GM21390 (cell line): ENCODE measurements around the gene ZNF426.
"Not testable (repeated sequence)": the region's sequence is repeated elsewhere in the genome, so short reads cannot be mapped to it uniquely, and the experiment has no call there.

ENCODE experiments used
- ATAC-seq: cut with Tn5 transposase; IDR thresholded peaks from one replicate; pipeline ENCODE4 v1.9.1; 2021; ENCODE audit not compliant: unreplicated experiment

The ZNF426 gene

GRCh38 chr19:9538183-9539058 lies at the start of gene ZNF426:
ZNF426 (minus strand) TSS chr19:9538645; CDS start chr19:9536232, 2,413 bp downstream.
- ATAC-seq = peak; percentile 78

- ATAC-seq = no peak
Measured at GRCh38 chr19:9586764-9587163, 48.3 kb upstream of the ZNF426 start.

GRCh38 chr19:9584073-9584833 lies 45.8 kb upstream of the ZNF426 start, which contains the start of gene ZNF121:
ZNF121 (minus strand) TSS chr19:9584504; CDS start chr19:9568097, 16,407 bp downstream.
- peak; percentile 73 for ATAC-seq

GRCh38 chr19:9582081-9582725 lies 43.8 kb upstream of the ZNF426 start:
- ATAC-seq = not testable (repeated sequence)

GRCh38 chr19:9580728-9581127 lies 42.3 kb upstream of the ZNF426 start:
- ATAC-seq = no peak

GRCh38 chr19:9570255-9570654 lies 31.8 kb upstream of the ZNF426 start:
- no peak for ATAC-seq

- ATAC-seq = no peak
Measured at GRCh38 chr19:9566729-9567128, 28.3 kb upstream of the ZNF426 start.

GRCh38 chr19:9565900-9566705 lies 27.7 kb upstream of the ZNF426 start:
- ATAC-seq = no peak

GRCh38 chr19:9552536-9553274 lies 14.3 kb upstream of the ZNF426 start:
- no peak for ATAC-seq

GRCh38 chr19:9547870-9548269 lies 9.4 kb upstream of the ZNF426 start:
- no peak for ATAC-seq

- ATAC-seq = not testable (repeated sequence)
Measured at GRCh38 chr19:9541281-9541680, 2.8 kb upstream of the ZNF426 start.

GRCh38 chr19:9539921-9540320 lies 1.5 kb upstream of the ZNF426 start:
- not testable (repeated sequence) for ATAC-seq

- ATAC-seq = not testable (repeated sequence)
Measured at GRCh38 chr19:9539201-9539600, 756 bp upstream of the ZNF426 start.

- ATAC-seq = no peak
Measured at GRCh38 chr19:9535934-9536333, 2.5 kb downstream of the ZNF426 start.

GRCh38 chr19:9531933-9532332 lies 6.5 kb downstream of the ZNF426 start:
- no peak for ATAC-seq

GRCh38 chr19:9528757-9529336 lies 9.6 kb downstream of the ZNF426 start:
- ATAC-seq = no peak

- ATAC-seq = no peak
Measured at GRCh38 chr19:9523885-9524474, 14.5 kb downstream of the ZNF426 start.

- ATAC-seq = no peak
Measured at GRCh38 chr19:9507285-9507684, 31.2 kb downstream of the ZNF426 start.

GRCh38 chr19:9500796-9501195 lies 37.6 kb downstream of the ZNF426 start:
- no peak for ATAC-seq
